HepG2 (cell line): ENCODE measurements around the gene UTS2R. TPM values are rescaled to one million over a fixed set of nuclear protein-coding genes. Genes with fewer than 3 reads are reported as not detected.

ENCODE experiments used
- ATAC-seq: fragments of 200-7000 bp; cut with Tn5 transposase; 3 replicates; pipeline ENCODE4 v1.9.1; 2020; ENCODE audit warnings: mild to moderate bottlenecking, moderate library complexity
- BruUV-seq: library from RNA; stranded (reverse); fragments of 400-500 nt; replicated peaks from 2 replicates; lab custom pipeline; 2021; lab: Mats Ljungman, UMichigan
- CTCF ChIA-PET: fragments of 300-600 bp; formaldehyde crosslinking; extraction: SDS; loops from one replicate; lab custom pipeline; 2021; ENCODE audit warnings: low total read pairs, inconsistent platforms, low intra/inter-chr PET ratio; lab: Yijun Ruan, JAX
- POLR2A ChIA-PET: fragments of 350-600 bp; sonication (Branson Sonifier 250); formaldehyde crosslinking; loops from one replicate; lab custom pipeline; 2020; ENCODE audit warnings: antibody characterized with exemption, inconsistent platforms; lab: Yijun Ruan, JAX
- DNase-seq: peaks from one replicate; pipeline ENCODE4 v3.0.0-alpha.2; 2015; ENCODE audit warnings: low spot score
- FAIRE-seq: peaks from 3 replicates; lab custom pipeline; 2011; peaks lifted over from hg19 to GRCh38; lab: Jason Lieb, UNC
- H2AFZ ChIP-seq: one replicate; pipeline ENCODE4 v1.6.1; 2011; ENCODE audit warnings: low read length, inconsistent platforms
- H3K27ac ChIP-seq: fragments of 300-600 bp; 3 replicates; pipeline ENCODE4 v1.8.0; 2011; ENCODE audit warnings: mixed run types, mild to moderate bottlenecking, mixed read lengths, low read length, inconsistent platforms; ENCODE audit not compliant: insufficient read depth; ENCODE audit errors: extremely low read length
- H3K27me3 ChIP-seq, 2 experiments: fragments of 200-600 bp in 1 of 2; 2 replicates in 1 of 2; 3 replicates in 1 of 2; pipeline versions ENCODE4 v1.6.0 to v1.8.0; 2011; ENCODE audit warnings: low read length in 2 of 2, mild to moderate bottlenecking in 2 of 2, moderate library complexity in 2 of 2, inconsistent platforms in 1 of 2; ENCODE audit not compliant: insufficient read depth in 2 of 2, control insufficient read depth in 1 of 2
- H3K36me3 ChIP-seq, 2 experiments: fragments of 200-600 bp in 1 of 2; replicated peaks in 1 of 2; 2 replicates in 1 of 2; 3 replicates in 1 of 2; pipeline versions ENCODE4 v1.5.1 to v1.8.0; 2011; ENCODE audit warnings: low read length in 2 of 2, inconsistent platforms in 1 of 2; ENCODE audit not compliant: insufficient read depth in 2 of 2, control insufficient read depth in 1 of 2
- H3K4me1 ChIP-seq: 2 replicates; pipeline ENCODE4 v1.5.1; 2012; ENCODE audit warnings: low read length, inconsistent platforms; ENCODE audit not compliant: insufficient read depth
- H3K4me2 ChIP-seq: 2 replicates; pipeline ENCODE4 v1.6.0; 2011; ENCODE audit warnings: low read depth, low read length, inconsistent platforms
- H3K4me3 ChIP-seq, 3 experiments: fragments of 200-600 bp in 1 of 3; sonication (generic), shearing (Covaris generic) in 1 of 3; replicated peaks in 1 of 3; 2 replicates each; pipeline ENCODE4 v1.5.1; 2011 to 2016; ENCODE audit warnings: low read length in 3 of 3, inconsistent platforms in 2 of 3, low read depth in 2 of 3, mild to moderate bottlenecking in 2 of 3, control low read depth in 1 of 3, mixed read lengths in 1 of 3; ENCODE audit not compliant: insufficient read depth in 1 of 3
- H3K79me2 ChIP-seq: one replicate; pipeline ENCODE4 v1.6.1; 2011; ENCODE audit warnings: low read length, inconsistent platforms; ENCODE audit not compliant: insufficient read depth
- H3K9ac ChIP-seq: 2 replicates; pipeline ENCODE4 v1.6.0; 2011; ENCODE audit warnings: mild to moderate bottlenecking, low read depth, low read length, inconsistent platforms; ENCODE audit not compliant: insufficient read depth
- H3K9me3 ChIP-seq: 2 replicates; pipeline ENCODE4 v1.5.1; 2012; ENCODE audit warnings: mild to moderate bottlenecking, low read length
- H4K20me1 ChIP-seq: 2 replicates; pipeline ENCODE4 v1.6.0; 2011; ENCODE audit warnings: inconsistent platforms, mild to moderate bottlenecking, low read length, moderate library complexity; ENCODE audit not compliant: insufficient read depth
- AGO2 ChIP-seq: fragments of 200-400 bp; formaldehyde crosslinking; optimal IDR thresholded peaks from 2 replicates; pipeline ENCODE3; 2017; ENCODE audit warnings: mild to moderate bottlenecking, low read depth, low read length, moderate library complexity
- ARID4A ChIP-seq: sonication (generic); formaldehyde crosslinking; IDR thresholded peaks from 2 replicates; pipeline ENCODE4 v1.5.0; 2020; ENCODE audit warnings: mild to moderate bottlenecking, missing genetic modification reagents, borderline replicate concordance
- ATF7 ChIP-seq, 2 experiments: fragments of 450-650 bp in 1 of 2; sonication (generic) in 1 of 2; formaldehyde crosslinking in 1 of 2; IDR thresholded peaks; 2 replicates each; pipeline versions ENCODE4 v1.4.0 to v1.6.1; 2016 to 2020; ENCODE audit warnings: antibody characterized with exemption in 1 of 2, mild to moderate bottlenecking in 1 of 2, missing genetic modification reagents in 1 of 2
- CREM ChIP-seq, 2 experiments: sonication (generic) in 1 of 2; formaldehyde crosslinking in 1 of 2; IDR thresholded peaks; 2 replicates each; pipeline versions ENCODE4 v1.4.0 to v1.6.1; 2016 to 2020; ENCODE audit warnings: antibody characterized with exemption in 1 of 2, mild to moderate bottlenecking in 1 of 2, missing genetic modification reagents in 1 of 2
- MAFK ChIP-seq, 2 experiments: IDR thresholded peaks in 1 of 2; conservative IDR thresholded peaks in 1 of 2; 2 replicates each; pipeline ENCODE4 v1.6.1; 2011; ENCODE audit warnings: improper control_type of control experiment in 2 of 2, low read length in 2 of 2
- NAIF1 ChIP-seq: sonication (generic); formaldehyde crosslinking; IDR thresholded peaks from 2 replicates; pipeline ENCODE4 v1.5.0; 2020; ENCODE audit warnings: mild to moderate bottlenecking, missing genetic modification reagents, borderline replicate concordance
- XBP1 ChIP-seq: sonication (generic); formaldehyde crosslinking; IDR thresholded peaks from 2 replicates; pipeline ENCODE4 v1.5.0; 2020; ENCODE audit warnings: missing genetic modification reagents
- ZNF382 ChIP-seq: sonication (generic); formaldehyde crosslinking; IDR thresholded peaks from 2 replicates; pipeline ENCODE4 v1.5.0; 2020; ENCODE audit warnings: missing genetic modification reagents, mild to moderate bottlenecking, borderline replicate concordance
- whole genome bisulfite sequencing: methylation state at CpG from one replicate; pipeline ENCODE4 v1.1.6; 2017; ENCODE audit warnings: low lambda C conversion rate; 5-methylcytosine and 5-hydroxymethylcytosine counted together
- in situ Hi-C: cut with HindIII; loops from 2 replicates; pipeline ENCODE4 v1.10.0; 2017; ENCODE audit warnings: low pct_unique_long_range_greater_than_20kb; ENCODE audit not compliant: extremely low pct_ligation_motif_present
- intact Hi-C: fragments of 100-400 bp; cut with micrococcal nuclease; formaldehyde crosslinking; loops from one replicate; pipeline ENCODE4 v1.10.0; 2022; ENCODE audit not compliant: unreplicated experiment
- polyA plus RNA-seq, 8 experiments: library from polyadenylated mRNA; depleted of rRNA in 3 of 8; stranded (reverse) in 7 of 8; unstranded in 1 of 8; fragments of >200 nt; fragmentation: Illumina TruSeq in 4 of 8; extraction: Trizol in 4 of 8; gene quantifications; 2 replicates each; pipeline versions ENCODE4 v1.2.1 to v1.2.3, GENCODE V29; 2011 to 2016; ENCODE audit warnings: low read depth in 4 of 8, missing spikeins in 1 of 8, mixed read lengths in 1 of 8; ENCODE audit not compliant: insufficient read depth in 1 of 8
- total RNA-seq, 5 experiments: library from RNA; depleted of rRNA; stranded (reverse); fragments of >200 nt; fragmentation: Illumina TruSeq; extraction: Trizol; gene quantifications; 2 replicates each; pipeline ENCODE4 v1.2.3, GENCODE V29; 2016; ENCODE audit warnings: low read depth in 1 of 5

The UTS2R gene
- total and polyA plus RNA-seq, 2 of the 13 experiments (the other 11 are each of a cell fraction or from before 2014, with no cell fraction given), result 0.13 to 0.15 TPM

GRCh38 chr17:82407255-82407654 lies 35.7 kb downstream of the UTS2R start:
- FAIRE-seq (no peak), DNase-seq (no peak), ATAC-seq (no peak)
- WGBS, result 95% methylated on average over 13 of the region's 13 CpGs
- Histone ChIP-seq H3K36me3 (peaks cover 9 to 17% of the 10 kb centered on the region in 2 experiments; a peak in 4 of 5 replicates), H2AFZ (no peak overlapping the region), H3K27ac (no peak overlapping the region), H4K20me1 (no peaks in the 10 kb centered on the region), H3K9me3 (no peaks in the 10 kb centered on the region), H3K4me2 (no peak overlapping the region), H3K9ac (no peak overlapping the region), H3K4me1 (peaks cover 23% of the 10 kb centered on the region), H3K79me2 (no peaks in the 10 kb centered on the region), H3K4me3 (no peak overlapping the region), H3K27me3 (no peaks in the 10 kb centered on the region)
- ChIA-PET POLR2A (no interaction called here), CTCF (no interaction called here)
- no TSS peak for BruUV-seq
- in situ Hi-C loops, result no loop called here
- intact Hi-C loops, result no loop called here
- peak; percentile 26 to 36; a peak in 2 of 4 replicates for TF ChIP-seq MAFK (conservative IDR thresholded peaks at IDR 0.05 in 1 of 2, IDR thresholded peaks at IDR 0.05 in 1 of 2; ENCODE audit: low read length in 2 of 2)
- peak; percentile 25 for TF ChIP-seq AGO2
- TF ChIP-seq CREM (IDR thresholded peaks at IDR 0.05), result no peak
- no peak for TF ChIP-seq CREM (CRISPR knock-in tag; IDR thresholded peaks at IDR 0.05)
- TF ChIP-seq NAIF1, result no peak

GRCh38 chr17:82408288-82408937 lies 36.8 kb downstream of the UTS2R start:
- no peak overlapping the region for H2AFZ ChIP-seq
- no peak overlapping the region for H3K27ac ChIP-seq
- H3K79me2 ChIP-seq, result no peaks in the 10 kb centered on the region
- H3K4me3 ChIP-seq, result no peak overlapping the region
- ChIA-PET CTCF (no interaction called here), POLR2A (no interaction called here)
- H3K9me3 ChIP-seq, result no peaks in the 10 kb centered on the region
- ATAC-seq (no peak), FAIRE-seq (no peak)
- H3K27me3 ChIP-seq, result no peaks in the 10 kb centered on the region
- BruUV-seq, result no TSS peak
- no peak overlapping the region for H3K4me2 ChIP-seq
- WGBS, result 95% methylated on average over 15 of the region's 15 CpGs
- peaks cover 23% of the 10 kb centered on the region for H3K4me1 ChIP-seq
- no peak for TF ChIP-seq ZNF382 (CRISPR knock-in tag)
- no peak for TF ChIP-seq XBP1 (CRISPR knock-in tag)
- peak; percentile 79 for TF ChIP-seq ATF7 (IDR thresholded peaks at IDR 0.05)
- TF ChIP-seq ATF7 (CRISPR knock-in tag; IDR thresholded peaks at IDR 0.05), result no peak
- TF ChIP-seq ARID4A (CRISPR knock-in tag), result 0 out of 2 replicates have a peak, but pooled peaks have one; percentile 27
- TF ChIP-seq, all 625 proteins: peak for 2
- Histone ChIP-seq H4K20me1 (peaks cover 4% of the 10 kb centered on the region; the same call in 1 of the 2 replicates), H3K9ac (no peak overlapping the region), H3K36me3 (peaks cover 9 to 15% of the 10 kb centered on the region in 2 experiments; a peak in 4 of 5 replicates)
- intact Hi-C loops, result no loop called here
- DNase-seq, result no peak
- in situ Hi-C loops, result no loop called here
